Stomach smooth muscle (tissue), 2 donors: ENCODE measurements around the gene TRAPPC5.

ENCODE experiments used
- H3K27ac ChIP-seq: one replicate; pipeline ENCODE4 v1.7.0; 2013; ENCODE audit warnings: mild to moderate bottlenecking, low read length, inconsistent platforms
- H3K27me3 ChIP-seq, 2 donors: one replicate each; pipeline ENCODE4 v1.7.0; 2013; ENCODE audit warnings: low read length in 2 of 2; ENCODE audit not compliant: insufficient read depth in 2 of 2, control insufficient read depth in 1 of 2
- H3K36me3 ChIP-seq, 2 donors: one replicate each; pipeline ENCODE4 v1.7.0; 2013; ENCODE audit warnings: low read length in 2 of 2; ENCODE audit not compliant: control insufficient read depth in 2 of 2, insufficient read depth in 2 of 2
- H3K4me1 ChIP-seq: one replicate; pipeline ENCODE4 v1.7.0; 2013; ENCODE audit warnings: low read length; ENCODE audit not compliant: control insufficient read depth, insufficient read depth
- H3K4me3 ChIP-seq, 2 donors: one replicate each; pipeline ENCODE4 v1.7.0; 2013; ENCODE audit warnings: low read length in 2 of 2
- H3K9ac ChIP-seq, 2 donors: one replicate each; pipeline ENCODE4 v1.7.0; 2013; ENCODE audit warnings: low read length in 2 of 2, mild to moderate bottlenecking in 1 of 2
- H3K9me3 ChIP-seq, 2 donors: one replicate each; pipeline ENCODE4 v1.7.0; 2013; ENCODE audit warnings: low read length in 2 of 2; ENCODE audit not compliant: control insufficient read depth in 2 of 2
- donor health status: healthy.
- donor health status: Pancreatic carcinoma.

TRAPPC5 gene

DNA sequence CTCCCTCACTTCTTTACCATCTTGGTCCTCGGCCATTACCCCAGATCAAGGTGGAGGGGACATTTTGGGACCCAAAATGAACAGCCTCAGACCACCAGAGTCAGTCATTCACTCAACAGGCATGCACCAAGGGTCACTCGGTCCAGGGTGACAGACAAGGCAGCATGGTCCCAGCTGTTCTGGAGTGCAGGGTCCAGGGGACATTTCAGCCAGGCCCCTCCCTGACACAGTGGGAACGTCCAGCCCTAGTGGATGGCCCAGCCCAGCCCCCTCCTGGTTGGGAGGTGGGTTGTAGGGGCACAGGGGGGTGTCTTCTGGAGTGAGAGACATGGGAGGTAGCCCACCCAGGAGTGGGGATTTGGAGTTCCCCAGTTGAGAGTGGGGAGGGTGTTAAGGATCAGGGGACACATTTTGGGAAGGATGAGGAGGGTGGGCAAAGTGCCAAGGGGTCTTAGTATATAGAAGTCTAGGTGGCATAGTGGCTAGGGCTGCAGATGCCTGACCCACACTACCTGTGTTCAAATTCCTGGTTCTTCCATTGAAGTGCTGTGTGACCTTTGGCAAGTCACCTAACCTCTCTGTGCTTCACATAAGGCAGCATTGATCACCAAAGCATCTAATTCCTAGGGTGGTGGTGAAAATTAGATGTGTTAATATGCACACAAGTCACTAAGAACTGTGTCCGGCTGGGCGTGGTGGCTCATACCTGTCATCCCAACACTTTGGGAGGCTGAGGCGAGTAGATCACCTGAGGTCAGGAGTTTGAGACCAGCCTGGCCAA, 23.8 kb downstream of the TRAPPC5 start:
- Histone ChIP-seq H3K27ac (no peak overlapping the region), H3K9ac (no peak overlapping the region), H3K27me3 (peaks cover 7 to 9% of the 10 kb centered on the region in 2 donors), H3K36me3 (no peaks in the 10 kb centered on the region), H3K4me3 (no peak overlapping the region), H3K4me1 (no peaks in the 10 kb centered on the region), H3K9me3 (no peaks in the 10 kb centered on the region)

DNA sequence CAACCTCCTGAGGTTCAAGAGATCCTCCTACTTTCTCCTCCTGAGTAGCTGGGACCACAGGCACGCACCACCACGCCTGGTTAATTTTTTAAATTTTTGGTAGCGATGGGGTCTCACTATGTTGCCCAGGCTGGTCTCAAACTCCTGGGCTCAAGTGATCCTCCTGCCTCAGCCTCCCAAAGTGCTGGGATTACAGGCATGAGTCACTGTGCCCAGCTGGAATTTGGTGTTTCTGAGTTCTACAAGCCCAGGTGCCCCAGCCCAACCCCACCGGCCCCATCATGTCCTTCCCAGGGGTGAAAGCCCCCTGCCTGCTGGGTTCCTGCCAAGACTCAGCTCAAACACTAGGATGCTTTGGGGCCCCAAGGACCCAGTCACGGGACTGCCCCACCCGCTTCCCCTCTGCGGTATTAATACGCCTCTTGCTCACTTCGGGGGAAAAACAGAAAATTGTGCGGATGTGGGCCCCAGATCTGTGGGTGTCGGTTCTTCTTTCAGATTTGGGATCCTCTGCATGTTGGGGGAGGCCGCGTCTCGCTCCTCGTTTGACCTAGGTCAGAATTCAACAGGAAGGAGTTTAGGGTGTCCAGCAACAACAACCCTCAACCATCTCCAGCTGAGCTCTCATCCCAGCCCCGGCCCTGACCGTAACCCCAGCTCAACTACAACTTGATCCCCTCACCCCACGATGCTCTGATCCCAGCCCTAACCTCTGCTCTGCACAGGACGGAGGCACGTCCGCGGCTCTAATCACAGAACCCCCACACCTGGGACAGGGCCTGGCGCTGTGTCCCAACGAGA, 25.0 kb downstream of the TRAPPC5 start:
- Histone ChIP-seq H3K27ac (no peak overlapping the region), H3K27me3 (peaks cover 7 to 9% of the 10 kb centered on the region in 2 donors), H3K4me1 (no peaks in the 10 kb centered on the region), H3K4me3 (no peak overlapping the region), H3K9ac (no peak overlapping the region), H3K36me3 (no peaks in the 10 kb centered on the region), H3K9me3 (no peaks in the 10 kb centered on the region)

DNA sequence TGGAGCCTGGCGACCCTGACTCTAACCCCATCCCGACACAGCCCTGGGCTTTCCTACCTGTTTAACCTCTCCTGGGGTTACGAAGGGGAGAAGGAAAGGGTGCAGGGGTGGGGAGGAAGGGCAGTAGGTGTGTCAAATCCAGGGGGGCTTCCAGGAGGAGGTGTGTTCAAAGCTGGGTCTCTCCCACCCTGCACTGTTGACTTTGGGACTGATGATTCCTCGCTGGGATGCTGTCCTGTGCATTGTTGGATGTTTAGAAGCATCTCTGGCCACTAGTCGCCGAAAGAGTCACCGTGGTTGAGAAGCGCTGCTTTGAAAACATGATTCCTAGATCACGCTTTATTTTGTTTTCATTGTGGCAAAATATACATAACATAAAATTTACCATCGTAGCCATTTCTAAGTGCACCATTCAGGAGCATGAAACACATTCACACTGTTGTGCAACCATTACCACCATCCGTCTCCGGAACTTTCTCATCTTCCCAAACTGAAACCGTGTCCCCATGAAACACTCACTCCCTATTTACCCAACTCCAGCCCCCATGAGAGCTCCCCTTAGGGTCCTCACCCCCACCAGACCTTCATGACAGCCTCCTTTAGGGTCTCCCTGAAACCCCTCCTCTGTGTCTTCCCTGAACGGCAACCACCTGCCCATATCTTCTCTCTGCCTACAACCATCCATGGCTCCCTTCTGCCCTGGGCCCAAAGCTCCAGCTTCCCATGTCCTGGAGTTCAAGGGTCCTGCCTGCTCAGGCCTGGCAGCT, 25.7 kb downstream of the TRAPPC5 start:
- Histone ChIP-seq H3K9ac (no peak overlapping the region), H3K4me3 (no peak overlapping the region), H3K27me3 (peaks cover 4 to 7% of the 10 kb centered on the region in 2 donors), H3K36me3 (no peaks in the 10 kb centered on the region), H3K9me3 (no peaks in the 10 kb centered on the region), H3K27ac (no peak overlapping the region), H3K4me1 (no peaks in the 10 kb centered on the region)

DNA sequence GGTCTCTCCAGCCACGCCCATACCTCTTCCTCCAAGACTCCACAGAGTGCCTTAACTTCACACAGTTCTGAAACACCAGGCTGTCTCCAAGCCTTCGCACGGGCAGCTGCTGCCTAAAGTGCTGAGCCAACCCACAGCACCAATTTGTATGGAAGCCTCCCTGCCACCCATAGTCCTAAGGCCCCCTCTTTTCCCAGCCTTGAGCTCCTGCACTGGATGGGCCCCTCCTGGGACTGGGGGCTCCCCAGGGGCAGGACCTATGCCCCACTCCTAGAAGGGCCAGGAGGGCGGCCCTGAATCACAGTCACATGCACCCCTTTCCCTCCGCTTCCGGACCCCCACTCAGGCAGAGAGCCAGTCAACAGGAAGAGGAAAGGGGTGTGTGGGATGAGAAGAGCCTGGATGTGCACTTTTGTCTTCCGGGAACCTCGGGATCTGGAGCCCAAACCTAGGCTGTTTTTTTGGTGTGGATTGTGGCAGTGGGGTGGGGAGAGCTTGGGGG, 26.4 kb downstream of the TRAPPC5 start:
- Histone ChIP-seq H3K27ac (no peak overlapping the region), H3K4me1 (no peaks in the 10 kb centered on the region), H3K9me3 (no peaks in the 10 kb centered on the region), H3K36me3 (no peaks in the 10 kb centered on the region), H3K27me3 (peaks cover 3 to 6% of the 10 kb centered on the region in 2 donors), H3K9ac (no peak overlapping the region), H3K4me3 (no peak overlapping the region)

DNA sequence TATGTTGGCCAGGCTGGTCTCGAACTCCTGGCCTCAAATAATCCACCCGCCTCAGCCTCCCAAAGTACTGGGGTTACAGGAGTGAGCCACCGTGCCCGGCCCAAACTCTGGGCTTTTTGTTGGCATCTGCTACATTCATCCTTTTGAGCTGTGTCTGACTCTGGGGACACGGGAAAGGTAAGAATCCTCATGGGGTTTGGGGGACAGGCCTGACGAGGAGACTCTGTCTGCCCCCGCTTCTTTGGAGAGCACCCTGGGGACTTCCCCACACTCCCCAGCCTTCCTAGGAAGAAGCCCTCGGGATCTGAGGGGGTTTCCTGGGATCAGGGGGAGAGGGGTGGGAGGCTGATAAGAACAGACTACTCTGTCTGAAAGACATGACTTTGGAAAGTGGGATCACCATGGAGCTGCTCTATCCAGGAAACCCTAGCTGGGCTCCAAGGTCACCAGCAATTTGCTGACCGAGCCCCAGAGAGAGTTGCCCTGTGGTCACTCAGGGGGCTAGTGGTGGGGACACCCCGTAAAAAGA, 29.4 kb downstream of the TRAPPC5 start:
- Histone ChIP-seq H3K4me3 (no peak overlapping the region), H3K9ac (no peak overlapping the region), H3K9me3 (no peaks in the 10 kb centered on the region), H3K36me3 (no peaks in the 10 kb centered on the region), H3K4me1 (no peaks in the 10 kb centered on the region), H3K27ac (no peak overlapping the region), H3K27me3 (peaks cover 0 to 2% of the 10 kb centered on the region in 2 donors)

DNA sequence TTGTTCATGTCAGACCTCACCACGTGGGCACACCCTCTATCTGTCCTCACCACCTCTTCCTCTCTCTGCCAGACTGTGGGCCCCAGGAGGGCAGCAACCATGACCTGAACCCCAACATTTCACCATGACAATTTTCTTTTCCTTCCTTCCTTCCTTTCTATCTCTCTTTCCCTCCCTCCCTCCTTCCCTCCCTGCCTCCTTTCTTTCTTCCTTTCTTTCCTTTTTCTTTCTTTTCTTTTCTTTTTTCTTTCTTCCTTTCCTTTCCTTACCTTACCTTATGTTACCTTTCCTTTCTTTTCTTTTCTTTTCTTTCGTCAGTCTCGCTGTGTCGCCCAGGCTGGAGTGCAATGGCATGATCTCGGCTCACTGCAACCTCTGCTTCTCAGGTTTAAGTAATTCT, 30.0 kb downstream of the TRAPPC5 start:
- no peak overlapping the region for H3K9ac ChIP-seq
- peaks cover 0 to 2% of the 10 kb centered on the region in 2 donors for H3K27me3 ChIP-seq
- H3K4me1 ChIP-seq, result no peaks in the 10 kb centered on the region
- no peaks in the 10 kb centered on the region for H3K9me3 ChIP-seq
- H3K27ac ChIP-seq, result no peak overlapping the region
- H3K36me3 ChIP-seq, result no peaks in the 10 kb centered on the region
- no peak overlapping the region for H3K4me3 ChIP-seq

DNA sequence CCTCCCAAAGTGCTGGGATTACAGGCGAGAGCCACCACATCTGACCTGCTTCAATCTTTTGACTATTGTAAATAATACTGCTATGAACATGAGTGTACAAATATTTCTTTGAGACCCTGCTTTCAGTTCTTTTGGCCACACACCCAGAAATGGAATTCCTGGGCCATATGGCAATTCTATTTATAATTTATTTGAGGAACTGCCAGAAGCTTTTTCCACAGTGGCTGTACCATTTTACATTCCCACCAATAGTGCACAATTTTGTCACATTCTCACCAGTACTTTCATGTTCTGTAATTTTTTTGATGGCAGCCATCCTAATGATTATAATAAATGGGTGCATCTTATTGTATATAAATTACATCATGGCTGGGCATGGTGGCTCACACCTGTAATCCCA, 35.0 kb downstream of the TRAPPC5 start:
- H3K36me3 ChIP-seq, result no peaks in the 10 kb centered on the region
- no peak overlapping the region for H3K27ac ChIP-seq
- H3K4me3 ChIP-seq, result no peak overlapping the region

DNA sequence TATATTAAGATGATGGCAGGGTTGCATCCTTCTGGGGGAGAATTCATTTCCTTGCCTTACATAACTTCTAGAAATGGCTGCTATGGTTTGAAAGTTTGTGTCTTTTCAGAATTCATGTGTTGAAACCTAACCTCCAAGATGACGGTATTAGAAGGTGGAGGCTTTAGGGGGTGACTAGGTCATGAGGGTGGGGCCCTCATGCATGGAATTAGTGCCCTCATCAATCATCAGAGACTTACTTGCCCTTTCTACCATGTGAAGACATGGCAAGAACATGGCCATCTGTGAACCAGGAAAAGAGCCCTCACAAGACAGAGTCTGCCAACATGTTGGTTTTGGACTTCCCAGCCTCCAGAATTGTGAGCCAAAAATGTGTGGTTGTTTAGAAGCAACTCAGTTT, 36.1 kb downstream of the TRAPPC5 start:
- Histone ChIP-seq H3K27ac (no peak overlapping the region), H3K4me1 (no peaks in the 10 kb centered on the region), H3K9me3 (peaks cover 0 to 4% of the 10 kb centered on the region in 2 donors), H3K9ac (no peak overlapping the region), H3K36me3 (no peaks in the 10 kb centered on the region), H3K27me3 (no peaks in the 10 kb centered on the region), H3K4me3 (no peak overlapping the region)

More for the DNA sequence above, 35.0 kb downstream of the TRAPPC5 start:
- no peaks in the 10 kb centered on the region for H3K27me3 ChIP-seq
- no peaks in the 10 kb centered on the region for H3K4me1 ChIP-seq
- H3K9ac ChIP-seq, result no peak overlapping the region
- peaks cover 0 to 4% of the 10 kb centered on the region in 2 donors for H3K9me3 ChIP-seq

DNA sequence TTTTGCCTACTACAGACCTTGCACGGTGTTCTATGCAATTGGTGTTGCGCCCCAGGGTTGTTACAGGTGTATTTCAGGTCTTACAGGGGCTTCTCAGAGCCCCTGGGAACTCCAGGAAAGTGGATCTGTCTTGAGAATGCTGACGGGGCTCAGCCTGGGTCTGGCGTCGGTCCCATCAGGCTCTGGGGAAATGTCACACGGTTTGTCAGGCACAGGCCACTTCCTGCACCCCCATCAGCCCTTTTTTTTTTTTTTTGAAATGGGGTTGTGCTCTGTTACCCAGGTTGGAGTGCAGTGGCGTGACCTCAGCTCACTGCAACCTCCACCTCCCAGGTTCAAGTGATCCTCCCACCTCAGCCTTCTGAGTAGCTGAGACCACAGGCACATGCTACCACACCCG, 38.0 kb downstream of the TRAPPC5 start:
- Histone ChIP-seq H3K9me3 (peaks cover 0 to 4% of the 10 kb centered on the region in 2 donors), H3K36me3 (no peaks in the 10 kb centered on the region), H3K27me3 (peaks cover 0 to 4% of the 10 kb centered on the region in 2 donors), H3K9ac (no peak overlapping the region), H3K27ac (no peak overlapping the region), H3K4me1 (no peaks in the 10 kb centered on the region), H3K4me3 (no peak overlapping the region)

DNA sequence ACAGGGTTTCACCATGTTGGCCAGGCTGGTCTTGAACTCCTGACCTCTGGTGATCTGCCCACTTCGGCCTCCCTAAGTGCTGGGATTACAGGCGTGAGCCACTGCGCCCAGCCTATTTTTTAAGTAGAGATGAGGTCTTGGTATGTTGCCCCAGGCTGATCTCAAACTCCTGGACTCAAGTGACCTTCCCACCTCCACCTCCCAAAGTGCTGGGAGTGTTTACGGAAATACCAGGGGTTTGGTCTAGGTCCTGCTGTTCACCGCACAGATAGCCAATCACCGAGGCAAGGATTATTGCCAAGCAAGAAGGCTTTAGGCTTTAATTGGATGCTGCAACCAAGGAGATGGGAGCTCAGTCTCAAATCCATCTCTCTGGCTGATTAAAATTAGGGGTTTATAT, 39.7 kb downstream of the TRAPPC5 start:
- Histone ChIP-seq H3K36me3 (no peaks in the 10 kb centered on the region), H3K4me3 (no peak overlapping the region), H3K9me3 (peaks cover 0 to 4% of the 10 kb centered on the region in 2 donors), H3K9ac (no peak overlapping the region), H3K4me1 (no peaks in the 10 kb centered on the region), H3K27ac (no peak overlapping the region), H3K27me3 (peaks cover 0 to 4% of the 10 kb centered on the region in 2 donors)
